Measurements from ENCODE around the gene CHCHD3.
"Not testable (repeated sequence)": the region's sequence is repeated elsewhere in the genome, so short reads cannot be mapped to it uniquely, and the experiment has no call there.

CHCHD3 gene

DNA sequence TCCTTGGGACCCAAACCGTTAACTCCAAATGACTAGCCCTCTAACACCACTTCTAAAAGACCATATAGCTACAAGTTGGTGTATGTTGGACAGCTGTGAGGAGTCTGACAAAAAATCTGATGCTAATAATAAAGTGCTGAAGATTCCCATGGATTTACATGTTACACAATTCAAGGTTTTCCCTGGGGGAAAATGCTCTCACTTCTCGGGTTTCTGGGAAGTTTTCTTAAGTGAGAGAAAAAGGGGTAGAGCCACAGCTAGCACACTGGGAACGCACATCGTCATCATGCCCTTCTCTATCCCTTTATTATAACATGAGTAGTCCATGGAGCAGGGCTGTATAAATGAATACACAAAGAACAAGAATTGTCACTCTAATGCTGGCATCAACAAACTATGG lies 162.1 kb downstream of the CHCHD3 start:
- TF ChIP-seq ZNF274 (IDR thresholded peaks at IDR 0.05; ENCODE audit: low read depth, low read length), result no peak
- no peak overlapping the region for H3K4me3 ChIP-seq (ENCODE audit: low read length)

DNA sequence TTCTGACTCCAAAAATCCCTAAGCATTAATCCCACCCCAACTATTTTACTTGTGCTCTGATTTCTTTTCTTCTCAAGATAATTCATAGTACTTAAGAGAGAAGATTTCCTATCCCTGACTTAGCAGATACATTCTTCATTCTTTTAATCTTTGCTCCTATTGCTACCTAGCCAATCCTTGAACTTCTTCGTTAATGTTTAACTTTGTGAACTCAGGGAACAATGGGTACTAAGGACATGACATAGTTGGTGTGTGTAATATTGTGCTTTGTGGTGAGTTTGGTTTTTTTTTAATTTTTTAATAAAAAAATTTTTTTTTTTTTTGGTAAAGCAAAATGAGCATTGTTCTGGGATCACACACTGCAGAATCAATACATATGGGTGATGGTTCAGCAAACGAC lies 166.2 kb downstream of the CHCHD3 start:
- no peak for TF ChIP-seq ZNF274 (IDR thresholded peaks at IDR 0.05; ENCODE audit: low read depth, low read length)
- no peak overlapping the region for H3K4me3 ChIP-seq (ENCODE audit: low read length)

DNA sequence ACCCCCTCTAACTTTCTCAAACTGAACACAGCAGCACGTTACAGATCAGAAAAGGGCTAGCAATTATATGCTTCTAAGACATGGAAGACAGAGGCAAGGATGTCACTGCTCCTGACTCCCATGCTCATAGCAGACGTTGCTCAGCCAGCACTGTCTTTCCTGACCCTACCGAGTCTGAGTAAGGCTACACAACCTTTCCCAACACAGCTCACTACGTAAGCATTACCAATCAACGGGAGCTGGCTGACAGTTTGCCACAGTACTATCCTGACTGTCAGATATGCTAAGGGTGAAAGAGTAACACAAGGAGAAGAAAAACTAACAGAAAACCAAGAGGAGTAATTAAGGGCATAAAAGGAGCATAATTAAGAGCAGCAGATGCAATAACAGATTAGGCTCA lies 171.2 kb downstream of the CHCHD3 start:
- no peak overlapping the region for H3K4me3 ChIP-seq (ENCODE audit: low read length)
- no peak for TF ChIP-seq ZNF274 (IDR thresholded peaks at IDR 0.05; ENCODE audit: low read depth, low read length)

DNA sequence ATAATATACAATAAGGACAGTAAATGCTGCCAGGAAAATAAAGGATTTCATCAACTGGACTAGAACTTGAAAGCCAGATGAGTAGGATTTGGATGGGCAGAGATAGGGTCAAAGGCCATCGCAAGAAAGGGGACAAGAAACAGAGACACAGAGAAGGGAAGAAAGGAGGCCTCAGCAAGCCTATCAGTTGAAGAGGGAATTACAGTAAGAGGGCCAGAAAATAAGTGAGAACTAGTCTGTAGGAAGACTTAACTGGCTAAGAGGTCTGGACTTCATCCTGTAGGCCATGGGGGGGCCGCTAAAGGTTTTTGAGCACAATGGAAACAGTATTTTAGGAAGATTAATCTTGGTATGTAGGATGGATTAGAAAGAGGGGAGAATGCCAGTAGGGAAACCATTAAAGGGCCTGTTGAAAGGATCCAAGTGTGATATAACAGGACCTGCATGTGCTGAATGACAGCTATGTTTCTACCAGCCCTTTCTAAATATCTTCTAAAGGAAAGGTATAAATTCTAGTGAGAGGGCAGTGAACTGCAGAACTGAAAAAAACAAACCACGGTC lies 174.4 kb downstream of the CHCHD3 start:
- no peak for TF ChIP-seq ZNF274 (IDR thresholded peaks at IDR 0.05; ENCODE audit: low read depth, low read length)
- no peak overlapping the region for H3K4me3 ChIP-seq (ENCODE audit: low read length)

DNA sequence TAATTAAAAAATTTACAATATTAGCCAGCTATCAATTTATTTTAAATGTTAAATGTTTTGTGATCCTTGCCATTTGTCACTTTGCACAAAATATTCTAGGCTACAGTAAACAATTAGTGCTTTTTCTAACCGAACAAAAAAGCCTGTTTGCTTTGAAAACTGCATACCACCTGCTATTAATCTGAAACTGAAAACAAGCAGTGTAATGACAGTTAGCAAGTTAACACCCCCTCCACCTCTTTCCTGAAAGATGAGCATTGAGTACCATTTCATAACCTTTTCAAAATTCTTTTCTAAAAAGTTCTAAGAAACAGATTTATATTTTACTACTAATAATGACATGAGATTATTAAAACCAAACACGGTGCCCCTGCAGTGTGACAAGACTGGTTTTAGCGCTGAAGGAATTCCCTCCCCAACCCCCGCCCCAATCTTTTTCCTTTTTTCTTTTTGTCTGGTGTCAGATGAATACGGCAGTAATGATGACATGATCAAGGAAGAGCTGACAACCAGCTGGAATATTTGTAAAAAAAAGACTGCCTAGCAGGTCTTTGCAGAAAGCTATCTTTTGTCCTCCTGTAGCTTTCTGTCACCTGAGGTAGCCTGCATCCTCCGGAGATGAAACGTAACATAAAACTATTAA lies 175.6 kb downstream of the CHCHD3 start:
- no peak for TF ChIP-seq ZNF274 (IDR thresholded peaks at IDR 0.05; ENCODE audit: low read depth, low read length)
- no peak overlapping the region for H3K4me3 ChIP-seq (ENCODE audit: low read length)

DNA sequence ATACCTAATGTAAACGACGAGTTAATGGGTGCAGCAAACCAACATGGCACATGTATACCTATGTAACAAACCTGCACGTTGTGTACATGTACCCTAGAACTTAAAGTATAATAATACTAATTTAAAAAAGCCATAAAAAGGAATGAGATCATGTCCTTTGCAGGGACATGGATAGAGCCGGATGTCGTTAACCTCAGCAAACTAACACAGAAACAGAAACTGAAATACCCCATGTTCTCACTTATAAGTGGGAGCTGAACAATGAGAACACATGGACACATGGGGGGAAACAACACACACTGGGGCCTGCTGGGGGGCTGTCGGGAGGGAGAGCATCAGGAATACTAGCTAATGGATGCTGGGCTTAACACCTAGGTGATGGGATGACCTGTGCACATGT lies 176.8 kb downstream of the CHCHD3 start:
- H3K4me3 ChIP-seq (ENCODE audit: low read length), result not testable (repeated sequence)

DNA sequence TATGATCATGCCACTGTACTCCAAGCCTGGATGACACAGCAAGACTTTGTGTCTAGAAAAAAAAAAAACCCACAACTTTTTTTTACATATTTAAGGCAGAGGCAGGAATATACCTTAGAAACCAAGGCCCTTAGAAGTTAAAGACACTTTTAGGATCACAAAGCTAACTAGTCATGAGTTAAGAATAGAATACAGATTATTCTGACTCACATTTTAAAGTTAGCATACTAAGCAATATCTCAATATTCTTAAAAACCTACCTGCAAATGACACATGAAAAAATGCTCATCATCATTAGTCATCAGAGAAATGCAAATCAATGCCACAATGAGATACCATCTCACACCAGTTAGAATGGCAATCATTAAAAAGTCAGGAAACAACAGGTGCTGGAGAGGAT lies 177.7 kb downstream of the CHCHD3 start:
- no peak overlapping the region for H3K4me3 ChIP-seq (ENCODE audit: low read length)
- no peak for TF ChIP-seq ZNF274 (IDR thresholded peaks at IDR 0.05; ENCODE audit: low read depth, low read length)

DNA sequence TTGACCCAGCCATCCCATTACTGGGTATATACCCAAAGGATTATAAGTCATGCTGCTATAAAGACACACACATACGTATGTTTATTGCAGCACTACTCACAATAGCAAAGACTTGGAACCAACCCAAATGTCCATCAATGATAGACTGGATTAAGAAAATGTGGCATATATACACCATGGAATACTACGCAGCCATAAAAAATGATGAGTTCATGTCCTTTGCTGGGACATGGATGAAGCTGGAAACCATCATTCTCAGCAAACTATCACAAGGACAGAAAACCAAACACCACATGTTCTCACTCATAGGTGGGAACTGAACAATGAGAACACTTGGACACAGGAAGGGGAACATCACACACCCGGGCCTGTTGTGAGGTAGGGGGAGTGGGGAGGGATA lies 179.6 kb downstream of the CHCHD3 start:
- H3K4me3 ChIP-seq (ENCODE audit: low read length), result not testable (repeated sequence)

DNA sequence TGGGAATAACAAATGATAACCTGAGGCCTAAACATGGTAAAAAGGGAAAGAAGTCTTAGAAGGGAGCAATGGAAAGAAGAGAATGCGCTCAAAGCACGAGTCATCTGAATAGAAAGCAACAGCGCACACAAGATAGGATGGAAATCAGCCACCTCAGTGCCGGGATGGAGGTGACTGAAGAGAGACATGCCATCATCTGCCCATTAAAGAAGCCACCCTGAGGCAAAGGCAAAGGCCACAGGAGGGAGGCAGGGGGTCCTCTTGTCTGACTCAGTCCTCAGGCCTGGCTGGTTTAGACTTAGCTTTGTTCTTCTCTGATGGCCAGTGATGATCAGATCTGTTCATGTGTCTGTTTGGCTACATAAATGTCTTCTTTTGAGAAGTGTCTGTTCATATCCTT lies 180.6 kb downstream of the CHCHD3 start:
- no peak overlapping the region for H3K4me3 ChIP-seq (ENCODE audit: low read length)
- TF ChIP-seq ZNF274 (IDR thresholded peaks at IDR 0.05; ENCODE audit: low read depth, low read length), result no peak

DNA sequence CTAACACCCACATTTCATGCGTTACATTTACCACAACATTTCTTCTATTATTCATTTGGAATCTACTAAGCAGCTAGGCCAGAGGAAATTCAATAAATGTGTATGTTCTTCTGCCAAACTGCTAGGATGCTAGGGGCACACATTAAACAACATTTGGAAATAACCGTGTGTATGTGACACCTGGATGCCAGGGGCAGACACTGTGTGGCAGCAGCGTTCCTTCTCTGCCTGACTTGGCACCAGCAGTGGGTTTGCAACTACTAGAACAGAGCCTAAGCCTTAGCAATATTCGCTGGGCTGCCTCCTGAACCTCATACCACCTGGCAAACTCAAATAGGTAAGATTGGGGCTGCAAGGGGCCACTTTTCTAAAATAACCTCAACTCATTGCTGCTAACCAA lies 182.1 kb downstream of the CHCHD3 start:
- no peak overlapping the region for H3K4me3 ChIP-seq (ENCODE audit: low read length)
- no peak for TF ChIP-seq ZNF274 (IDR thresholded peaks at IDR 0.05; ENCODE audit: low read depth, low read length)

DNA sequence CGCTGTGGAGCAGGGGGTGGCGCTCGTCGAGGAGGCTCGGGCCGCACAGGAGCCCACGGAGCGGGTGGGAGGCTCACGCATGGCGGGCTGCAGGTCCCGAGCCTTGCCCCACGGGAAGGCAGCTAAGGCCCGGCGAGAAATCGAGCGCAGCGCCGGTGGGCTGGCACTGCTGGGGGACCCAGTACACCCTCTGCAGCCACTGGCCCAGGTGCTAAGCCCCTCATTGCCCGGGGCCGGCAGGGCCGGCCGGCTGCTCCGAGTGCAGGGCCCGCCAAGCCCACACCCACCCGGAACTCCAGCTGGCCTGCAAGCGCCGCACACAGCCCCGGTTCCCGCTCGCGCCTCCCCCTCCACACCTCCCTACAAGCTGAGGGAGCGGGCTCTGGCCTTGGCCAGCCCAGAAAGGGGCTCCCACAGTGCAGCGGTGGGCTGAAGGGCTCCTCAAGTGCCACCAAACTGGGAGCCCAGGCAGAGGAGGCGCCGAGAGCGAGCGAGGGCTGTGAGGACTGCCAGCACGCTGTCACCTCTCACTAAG lies 183.2 kb downstream of the CHCHD3 start:
- not testable (repeated sequence) for H3K4me3 ChIP-seq (ENCODE audit: low read length)

DNA sequence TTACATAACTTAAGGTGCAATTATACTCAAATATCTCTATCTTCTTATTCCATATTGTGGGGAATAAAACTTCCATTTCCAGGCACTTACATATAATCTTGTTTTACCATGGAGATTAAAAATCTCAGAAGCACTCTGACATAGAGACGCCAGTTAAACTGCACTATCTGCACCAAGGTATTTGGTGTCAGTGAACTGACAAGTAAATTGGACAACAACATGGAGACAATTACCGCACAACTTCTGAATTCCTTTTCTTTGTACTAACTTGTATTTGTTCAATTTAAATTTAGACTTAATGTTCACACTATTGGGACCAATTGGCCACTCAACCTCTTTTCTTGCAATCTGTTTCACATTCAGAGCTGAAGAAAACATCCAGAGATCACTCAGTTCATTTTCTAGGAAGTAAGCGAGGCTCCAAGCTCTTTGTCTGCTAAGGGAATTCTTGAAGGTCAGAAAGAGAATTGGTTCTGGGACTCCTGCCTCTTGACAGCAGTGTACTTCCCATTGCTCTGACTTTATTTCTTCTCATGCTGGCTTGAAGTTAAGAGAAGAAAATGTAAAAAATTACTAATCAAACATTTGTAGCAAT lies 184.7 kb downstream of the CHCHD3 start:
- no peak overlapping the region for H3K4me3 ChIP-seq (ENCODE audit: low read length)
- TF ChIP-seq ZNF274 (IDR thresholded peaks at IDR 0.05; ENCODE audit: low read depth, low read length), result no peak

DNA sequence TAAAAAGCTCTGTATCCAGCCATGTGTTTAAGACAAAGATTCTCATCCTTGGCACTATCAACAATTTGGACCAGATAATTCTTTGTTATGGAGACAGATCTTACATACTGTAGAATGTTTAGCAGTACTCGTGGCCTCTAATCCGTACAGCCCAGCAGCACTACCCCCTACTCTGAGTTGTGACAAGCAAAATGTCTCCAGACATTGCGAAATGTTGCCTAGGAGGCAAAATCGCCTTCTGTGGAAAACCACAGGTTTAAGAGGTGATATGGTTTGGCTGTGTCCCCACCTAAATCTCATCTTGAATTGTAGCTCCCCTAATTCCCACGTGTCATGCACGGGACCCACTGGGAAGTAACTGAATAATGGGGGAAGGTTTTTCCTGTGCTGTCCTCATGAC lies 186.7 kb downstream of the CHCHD3 start:
- no peak for TF ChIP-seq ZNF274 (IDR thresholded peaks at IDR 0.05; ENCODE audit: low read depth, low read length)
- no peak overlapping the region for H3K4me3 ChIP-seq (ENCODE audit: low read length)

DNA sequence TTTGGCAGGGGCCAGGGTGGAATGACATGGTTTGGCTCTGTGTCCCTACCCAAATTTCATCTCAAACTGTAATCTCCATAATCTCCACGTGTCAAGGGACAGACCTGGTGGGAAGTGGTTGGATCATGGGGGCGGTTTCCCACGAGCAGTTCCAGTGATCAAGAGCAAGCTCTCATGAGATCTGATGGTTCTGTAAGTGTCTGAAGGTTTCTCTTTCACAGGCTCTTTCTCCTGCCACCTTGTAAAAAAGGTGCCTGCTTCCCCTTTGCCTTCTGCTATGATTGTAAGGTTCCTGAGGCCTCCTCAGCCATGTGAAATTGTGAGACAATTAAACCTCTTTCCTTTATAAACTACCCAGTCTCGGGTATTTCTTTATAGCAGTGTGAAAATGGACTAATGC lies 188.3 kb downstream of the CHCHD3 start:
- no peak overlapping the region for H3K4me3 ChIP-seq (ENCODE audit: low read length)
- TF ChIP-seq ZNF274 (IDR thresholded peaks at IDR 0.05; ENCODE audit: low read depth, low read length), result no peak

DNA sequence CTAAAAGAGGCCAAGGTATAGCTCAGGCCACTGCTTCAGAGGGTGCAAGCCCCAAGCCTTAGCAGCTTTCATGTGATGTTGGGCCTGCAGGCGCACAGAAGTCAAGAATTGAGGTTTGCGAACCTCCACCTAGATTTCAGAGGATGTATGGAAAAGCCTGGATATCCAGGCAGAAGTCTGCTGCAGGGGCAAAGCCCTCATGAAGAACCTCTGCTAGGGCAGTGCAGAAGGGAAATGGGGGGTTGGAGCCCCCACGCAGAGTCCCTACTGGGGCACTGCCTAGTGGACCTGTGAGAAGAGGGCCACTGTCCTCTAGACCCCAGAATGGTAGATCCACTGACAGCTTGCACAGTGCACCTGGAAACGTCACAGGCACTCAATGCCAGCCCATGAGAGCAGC lies 189.1 kb downstream of the CHCHD3 start:
- H3K4me3 ChIP-seq (ENCODE audit: low read length), result not testable (repeated sequence)

DNA sequence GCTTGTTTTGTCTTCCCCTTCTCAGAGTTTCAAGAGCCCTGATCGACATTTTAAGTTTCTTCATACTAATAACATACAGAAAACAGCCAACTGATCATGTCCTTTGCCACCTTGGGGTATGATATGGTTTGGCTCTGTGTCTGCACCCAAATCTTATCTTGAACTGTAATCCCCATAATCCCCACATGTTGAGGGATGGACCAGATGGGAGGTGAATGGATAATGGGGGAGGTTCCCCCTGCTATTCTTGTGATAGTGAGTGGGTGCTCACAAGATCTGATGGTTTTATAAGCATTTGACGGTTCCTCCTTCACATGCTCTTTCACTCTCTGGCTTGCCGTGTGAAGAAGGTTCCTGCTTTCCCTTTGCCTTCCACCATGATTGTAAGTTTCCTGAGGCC lies 190.3 kb downstream of the CHCHD3 start:
- TF ChIP-seq ZNF274 (IDR thresholded peaks at IDR 0.05; ENCODE audit: low read depth, low read length), result no peak
- no peak overlapping the region for H3K4me3 ChIP-seq (ENCODE audit: low read length)

Measured in GM08714 (cell line).